HepG2 (cell line): Measurements from ENCODE around the gene HAUS1. TPM values are rescaled to one million over a fixed set of nuclear protein-coding genes. Genes with fewer than 3 reads are reported as not detected.

ENCODE experiments used
- AGO1 ChIP-seq: fragments of 200-400 bp; formaldehyde crosslinking; IDR thresholded peaks from 2 replicates; pipeline ENCODE4 v1.6.1; 2017; ENCODE audit warnings: mild to moderate bottlenecking, low read depth, low read length, moderate library complexity; ENCODE audit not compliant: poor library complexity, severe bottlenecking
- AHDC1 ChIP-seq: sonication (generic); formaldehyde crosslinking; IDR thresholded peaks from 2 replicates; pipeline ENCODE4 v1.5.1; 2020; ENCODE audit warnings: mild to moderate bottlenecking, missing genetic modification reagents, borderline replicate concordance
- NCOR1 ChIP-seq: fragments of 200-600 bp; sonication (generic); IDR thresholded peaks from 2 replicates; pipeline ENCODE4 v1.7.0; 2017; ENCODE audit warnings: antibody characterized with exemption, low read length, borderline replicate concordance
- NRL ChIP-seq: sonication (generic); formaldehyde crosslinking; IDR thresholded peaks from 2 replicates; pipeline ENCODE4 v1.5.0; 2020; ENCODE audit warnings: missing genetic modification reagents, mild to moderate bottlenecking, moderate library complexity, borderline replicate concordance
- PREB ChIP-seq: sonication (generic); formaldehyde crosslinking; IDR thresholded peaks from 2 replicates; pipeline ENCODE4 v1.4.0; 2020; ENCODE audit warnings: missing genetic modification reagents
- RXRA ChIP-seq: sonication (generic); formaldehyde crosslinking; IDR thresholded peaks from 2 replicates; pipeline ENCODE4 v1.5.1; 2020; ENCODE audit warnings: missing genetic modification reagents
- SRSF1 ChIP-seq: fragments of 200-400 bp; formaldehyde crosslinking; optimal IDR thresholded peaks from 2 replicates; pipeline ENCODE3; 2017; ENCODE audit warnings: mild to moderate bottlenecking, low read depth, low read length, moderate library complexity
- TCF12 ChIP-seq, 2 experiments: fragments of 450-650 bp in 1 of 2; sonication (generic) in 1 of 2; formaldehyde crosslinking in 1 of 2; IDR thresholded peaks; 2 replicates each; pipeline versions ENCODE4 v1.6.1 to v1.8.0; 2017 to 2022; ENCODE audit warnings: antibody characterized with exemption in 1 of 2, mild to moderate bottlenecking in 1 of 2, missing genetic modification reagents in 1 of 2, moderate library complexity in 1 of 2
- TGIF2 ChIP-seq: IDR thresholded peaks from 2 replicates; pipeline ENCODE4 v1.6.1; 2016; ENCODE audit warnings: control low read depth, missing compliant biosample characterization
- ZNF382 ChIP-seq: sonication (generic); formaldehyde crosslinking; IDR thresholded peaks from 2 replicates; pipeline ENCODE4 v1.5.0; 2020; ENCODE audit warnings: missing genetic modification reagents, mild to moderate bottlenecking, borderline replicate concordance
- polyA plus RNA-seq, 8 experiments: library from polyadenylated mRNA; depleted of rRNA in 3 of 8; stranded (reverse) in 7 of 8; unstranded in 1 of 8; fragments of >200 nt; fragmentation: Illumina TruSeq in 4 of 8; extraction: Trizol in 4 of 8; gene quantifications; 2 replicates each; pipeline versions ENCODE4 v1.2.1 to v1.2.3, GENCODE V29; 2011 to 2016; ENCODE audit warnings: low read depth in 4 of 8, missing spikeins in 1 of 8, mixed read lengths in 1 of 8; ENCODE audit not compliant: insufficient read depth in 1 of 8
- total RNA-seq, 5 experiments: library from RNA; depleted of rRNA; stranded (reverse); fragments of >200 nt; fragmentation: Illumina TruSeq; extraction: Trizol; gene quantifications; 2 replicates each; pipeline ENCODE4 v1.2.3, GENCODE V29; 2016; ENCODE audit warnings: low read depth in 1 of 5
- TF ChIP-seq, protein P1 (sequence below): sonication (generic); formaldehyde crosslinking; IDR thresholded peaks from 2 replicates; pipeline ENCODE4 v1.4.0; 2020; ENCODE audit warnings: missing genetic modification reagents
- TF ChIP-seq, protein P2 (sequence below): IDR thresholded peaks from 2 replicates; pipeline ENCODE4 v1.4.0; 2020; ENCODE audit warnings: mild to moderate bottlenecking, missing genetic modification reagents

The HAUS1 gene
- total and polyA plus RNA-seq, 2 of the 13 experiments (the other 11 are each of a cell fraction or from before 2014, with no cell fraction given) = 20.6 to 59.2 TPM

DNA sequence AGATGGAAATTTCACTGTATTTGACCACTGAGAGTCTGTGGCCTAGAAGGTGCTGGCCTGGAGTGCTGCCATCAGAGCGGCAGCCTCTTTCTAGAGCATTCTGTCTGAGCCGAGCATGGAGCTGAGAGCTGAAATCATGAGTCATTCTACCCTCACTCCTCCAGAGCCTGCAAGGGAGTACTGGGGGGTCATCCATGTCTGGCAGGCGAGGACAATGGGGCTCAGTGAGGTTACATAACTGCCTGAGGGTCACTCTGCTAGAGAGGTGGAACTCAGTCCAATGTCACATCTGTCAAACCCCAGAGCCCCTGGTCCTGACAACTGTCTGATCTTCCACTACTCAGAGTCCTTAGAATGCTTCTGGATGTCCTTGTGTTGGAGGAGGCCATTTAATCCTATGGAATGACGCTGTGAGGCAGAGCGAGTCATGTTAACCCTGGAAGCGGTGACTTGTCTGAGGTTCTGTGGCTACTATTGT is 65.3 kb downstream of the HAUS1 start (continued):
- TF ChIP-seq, protein P1, sequence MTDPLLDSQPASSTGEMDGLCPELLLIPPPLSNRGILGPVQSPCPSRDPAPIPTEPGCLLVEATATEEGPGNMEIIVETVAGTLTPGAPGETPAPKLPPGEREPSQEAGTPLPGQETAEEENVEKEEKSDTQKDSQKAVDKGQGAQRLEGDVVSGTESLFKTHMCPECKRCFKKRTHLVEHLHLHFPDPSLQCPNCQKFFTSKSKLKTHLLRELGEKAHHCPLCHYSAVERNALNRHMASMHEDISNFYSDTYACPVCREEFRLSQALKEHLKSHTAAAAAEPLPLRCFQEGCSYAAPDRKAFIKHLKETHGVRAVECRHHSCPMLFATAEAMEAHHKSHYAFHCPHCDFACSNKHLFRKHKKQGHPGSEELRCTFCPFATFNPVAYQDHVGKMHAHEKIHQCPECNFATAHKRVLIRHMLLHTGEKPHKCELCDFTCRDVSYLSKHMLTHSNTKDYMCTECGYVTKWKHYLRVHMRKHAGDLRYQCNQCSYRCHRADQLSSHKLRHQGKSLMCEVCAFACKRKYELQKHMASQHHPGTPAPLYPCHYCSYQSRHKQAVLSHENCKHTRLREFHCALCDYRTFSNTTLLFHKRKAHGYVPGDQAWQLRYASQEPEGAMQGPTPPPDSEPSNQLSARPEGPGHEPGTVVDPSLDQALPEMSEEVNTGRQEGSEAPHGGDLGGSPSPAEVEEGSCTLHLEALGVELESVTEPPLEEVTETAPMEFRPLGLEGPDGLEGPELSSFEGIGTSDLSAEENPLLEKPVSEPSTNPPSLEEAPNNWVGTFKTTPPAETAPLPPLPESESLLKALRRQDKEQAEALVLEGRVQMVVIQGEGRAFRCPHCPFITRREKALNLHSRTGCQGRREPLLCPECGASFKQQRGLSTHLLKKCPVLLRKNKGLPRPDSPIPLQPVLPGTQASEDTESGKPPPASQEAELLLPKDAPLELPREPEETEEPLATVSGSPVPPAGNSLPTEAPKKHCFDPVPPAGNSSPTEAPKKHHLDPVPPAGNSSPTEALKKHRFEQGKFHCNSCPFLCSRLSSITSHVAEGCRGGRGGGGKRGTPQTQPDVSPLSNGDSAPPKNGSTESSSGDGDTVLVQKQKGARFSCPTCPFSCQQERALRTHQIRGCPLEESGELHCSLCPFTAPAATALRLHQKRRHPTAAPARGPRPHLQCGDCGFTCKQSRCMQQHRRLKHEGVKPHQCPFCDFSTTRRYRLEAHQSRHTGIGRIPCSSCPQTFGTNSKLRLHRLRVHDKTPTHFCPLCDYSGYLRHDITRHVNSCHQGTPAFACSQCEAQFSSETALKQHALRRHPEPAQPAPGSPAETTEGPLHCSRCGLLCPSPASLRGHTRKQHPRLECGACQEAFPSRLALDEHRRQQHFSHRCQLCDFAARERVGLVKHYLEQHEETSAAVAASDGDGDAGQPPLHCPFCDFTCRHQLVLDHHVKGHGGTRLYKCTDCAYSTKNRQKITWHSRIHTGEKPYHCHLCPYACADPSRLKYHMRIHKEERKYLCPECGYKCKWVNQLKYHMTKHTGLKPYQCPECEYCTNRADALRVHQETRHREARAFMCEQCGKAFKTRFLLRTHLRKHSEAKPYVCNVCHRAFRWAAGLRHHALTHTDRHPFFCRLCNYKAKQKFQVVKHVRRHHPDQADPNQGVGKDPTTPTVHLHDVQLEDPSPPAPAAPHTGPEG (CRISPR knock-in tag) = no peak
- TF ChIP-seq, protein P2, sequence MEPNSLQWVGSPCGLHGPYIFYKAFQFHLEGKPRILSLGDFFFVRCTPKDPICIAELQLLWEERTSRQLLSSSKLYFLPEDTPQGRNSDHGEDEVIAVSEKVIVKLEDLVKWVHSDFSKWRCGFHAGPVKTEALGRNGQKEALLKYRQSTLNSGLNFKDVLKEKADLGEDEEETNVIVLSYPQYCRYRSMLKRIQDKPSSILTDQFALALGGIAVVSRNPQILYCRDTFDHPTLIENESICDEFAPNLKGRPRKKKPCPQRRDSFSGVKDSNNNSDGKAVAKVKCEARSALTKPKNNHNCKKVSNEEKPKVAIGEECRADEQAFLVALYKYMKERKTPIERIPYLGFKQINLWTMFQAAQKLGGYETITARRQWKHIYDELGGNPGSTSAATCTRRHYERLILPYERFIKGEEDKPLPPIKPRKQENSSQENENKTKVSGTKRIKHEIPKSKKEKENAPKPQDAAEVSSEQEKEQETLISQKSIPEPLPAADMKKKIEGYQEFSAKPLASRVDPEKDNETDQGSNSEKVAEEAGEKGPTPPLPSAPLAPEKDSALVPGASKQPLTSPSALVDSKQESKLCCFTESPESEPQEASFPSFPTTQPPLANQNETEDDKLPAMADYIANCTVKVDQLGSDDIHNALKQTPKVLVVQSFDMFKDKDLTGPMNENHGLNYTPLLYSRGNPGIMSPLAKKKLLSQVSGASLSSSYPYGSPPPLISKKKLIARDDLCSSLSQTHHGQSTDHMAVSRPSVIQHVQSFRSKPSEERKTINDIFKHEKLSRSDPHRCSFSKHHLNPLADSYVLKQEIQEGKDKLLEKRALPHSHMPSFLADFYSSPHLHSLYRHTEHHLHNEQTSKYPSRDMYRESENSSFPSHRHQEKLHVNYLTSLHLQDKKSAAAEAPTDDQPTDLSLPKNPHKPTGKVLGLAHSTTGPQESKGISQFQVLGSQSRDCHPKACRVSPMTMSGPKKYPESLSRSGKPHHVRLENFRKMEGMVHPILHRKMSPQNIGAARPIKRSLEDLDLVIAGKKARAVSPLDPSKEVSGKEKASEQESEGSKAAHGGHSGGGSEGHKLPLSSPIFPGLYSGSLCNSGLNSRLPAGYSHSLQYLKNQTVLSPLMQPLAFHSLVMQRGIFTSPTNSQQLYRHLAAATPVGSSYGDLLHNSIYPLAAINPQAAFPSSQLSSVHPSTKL (CRISPR knock-in tag) = peak; percentile 19; the same call in 1 of the 2 replicates
- no peak for TF ChIP-seq SRSF1
- peak; percentile 16; the same call in 1 of the 2 replicates for TF ChIP-seq TGIF2 (CRISPR knock-in tag)
- TF ChIP-seq TCF12 (IDR thresholded peaks at IDR 0.05) = no peak
- no peak for TF ChIP-seq TCF12 (CRISPR knock-in tag; IDR thresholded peaks at IDR 0.05)
- TF ChIP-seq PREB = no peak
- TF ChIP-seq ZNF382 (CRISPR knock-in tag) = no peak
- TF ChIP-seq NRL (CRISPR knock-in tag) = no peak
- no peak for TF ChIP-seq AGO1
- TF ChIP-seq NCOR1 = no peak
- no peak for TF ChIP-seq RXRA
- no peak for TF ChIP-seq AHDC1 (CRISPR knock-in tag)
